ENCODE data around the gene KCNMA1. TPM values are rescaled to one million over a fixed set of nuclear protein-coding genes. Genes with fewer than 3 reads are reported as not detected.

KCNMA1 gene
- total RNA-seq, 1 donor: 106 TPM

DNA sequence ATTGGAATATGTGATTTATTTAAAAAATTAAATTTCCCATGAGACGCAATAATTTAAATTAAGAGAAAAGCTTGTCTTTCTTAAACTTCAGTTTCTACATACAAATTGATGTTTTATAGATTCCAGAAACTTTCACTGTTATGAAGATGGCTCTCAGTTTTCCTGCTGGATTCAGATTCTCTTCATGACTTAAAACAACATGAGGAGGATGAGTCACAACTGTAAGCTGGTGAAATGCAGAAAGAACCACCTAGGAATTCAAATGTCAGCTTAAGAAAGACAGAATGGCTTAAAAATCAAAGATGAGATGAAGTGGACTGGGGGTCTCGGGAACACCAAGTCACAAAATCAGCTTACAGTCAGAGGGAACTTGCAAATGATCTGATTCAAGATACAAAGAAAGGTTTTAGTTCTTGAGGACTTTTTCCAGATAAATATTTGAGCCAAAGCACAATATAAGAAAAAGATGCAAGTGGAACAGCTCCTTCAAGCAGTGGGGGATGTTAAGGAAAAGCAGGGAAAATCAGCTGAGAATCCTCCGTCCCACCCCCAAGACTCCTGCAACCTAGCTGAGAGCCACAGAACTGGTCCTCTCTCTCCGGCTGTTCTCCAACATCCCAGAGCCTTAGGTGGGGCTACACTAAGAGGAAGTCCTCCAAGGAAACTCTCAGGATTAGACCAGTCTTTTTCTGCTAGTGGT lies 279.8 kb downstream of the KCNMA1 start:
- no peak overlapping the region for H3K4me3 ChIP-seq (ENCODE audit: low read depth, low read length)
- TF ChIP-seq CTCF (IDR thresholded peaks at IDR 0.05; ENCODE audit: insufficient read depth, low read length): no peak
- DNase-seq (ENCODE audit: low read depth): peak; percentile 72

DNA sequence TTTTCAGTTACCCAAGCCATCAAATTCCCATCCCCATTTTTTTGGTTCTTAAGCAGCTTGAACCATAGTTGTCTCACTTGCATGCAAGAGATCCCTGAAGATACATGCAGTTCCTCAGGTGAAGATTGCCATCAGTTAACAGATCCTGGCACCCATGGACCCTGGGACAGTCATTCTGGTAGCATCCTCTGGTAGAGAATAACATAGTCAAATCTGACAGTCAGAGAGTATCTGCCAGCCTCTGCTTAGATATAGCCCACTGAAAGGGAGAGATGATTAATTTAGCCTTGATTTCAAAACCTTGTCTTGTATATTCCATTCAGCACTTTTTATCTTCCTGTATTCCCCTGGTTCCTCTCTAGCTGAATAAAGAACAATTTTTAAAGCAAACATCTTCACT lies 280.4 kb downstream of the KCNMA1 start:
- DNase-seq (ENCODE audit: low read depth): peak; percentile 14
- H3K4me3 ChIP-seq (ENCODE audit: low read depth, low read length): no peak overlapping the region
- TF ChIP-seq CTCF (IDR thresholded peaks at IDR 0.05; ENCODE audit: insufficient read depth, low read length): no peak

DNA sequence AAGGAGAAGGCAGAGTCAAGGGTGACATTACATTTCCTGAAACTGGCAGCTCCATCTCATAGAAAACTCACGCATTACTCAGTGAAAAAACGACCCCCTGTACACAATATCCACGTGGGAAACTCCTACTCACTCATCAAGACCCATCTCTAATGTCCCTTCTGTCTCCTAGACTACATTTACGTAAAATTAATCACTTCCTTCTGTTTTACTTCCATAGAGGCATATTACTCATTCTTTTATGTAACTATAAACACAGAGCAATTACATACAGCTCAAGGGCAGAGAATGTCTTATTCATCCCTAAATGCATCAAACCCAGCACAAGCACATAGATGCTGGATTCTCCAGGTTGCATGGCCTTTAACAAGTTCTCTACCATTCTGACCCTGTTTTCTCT lies 281.8 kb downstream of the KCNMA1 start:
- TF ChIP-seq CTCF (IDR thresholded peaks at IDR 0.05; ENCODE audit: insufficient read depth, low read length): no peak
- DNase-seq (ENCODE audit: low read depth): peak; percentile 75

DNA sequence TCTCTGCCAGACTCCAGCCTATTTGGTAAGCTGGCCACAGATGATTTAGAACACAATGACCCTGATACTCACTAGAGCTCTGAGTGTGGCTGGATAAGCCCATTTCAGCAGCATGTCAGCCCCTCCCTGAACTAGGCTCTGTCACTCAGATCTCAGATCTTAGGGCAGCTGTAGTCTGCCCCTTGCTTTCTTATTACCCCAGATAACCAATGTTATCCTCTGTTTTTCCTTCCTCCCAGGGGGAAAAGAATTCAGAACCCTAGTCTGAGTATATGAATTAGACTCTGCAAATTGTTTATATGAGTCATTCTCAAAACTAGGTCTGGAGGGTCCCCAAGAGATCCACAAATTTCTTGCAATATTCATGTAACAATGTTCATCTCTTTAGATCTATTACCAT lies 286.2 kb downstream of the KCNMA1 start:
- H3K4me3 ChIP-seq (ENCODE audit: low read depth, low read length): no peak overlapping the region
- DNase-seq (ENCODE audit: low read depth): peak; percentile 82

More for the DNA sequence above, 281.8 kb downstream of the KCNMA1 start:
- H3K4me3 ChIP-seq (ENCODE audit: low read depth, low read length): no peak overlapping the region

GRCh38 chr10:77350711-77351119 lies 286.9 kb downstream of the KCNMA1 start:
- TF ChIP-seq CTCF (IDR thresholded peaks at IDR 0.05; ENCODE audit: insufficient read depth, low read length): peak; percentile 48
- peak; percentile 99 for DNase-seq (ENCODE audit: low read depth)
- H3K4me3 ChIP-seq (ENCODE audit: low read depth, low read length): no peak overlapping the region

More for the DNA sequence above, 286.2 kb downstream of the KCNMA1 start:
- no peak for TF ChIP-seq CTCF (IDR thresholded peaks at IDR 0.05; ENCODE audit: insufficient read depth, low read length)

- no peak overlapping the region for H3K4me3 ChIP-seq (ENCODE audit: low read depth, low read length)
- no peak for TF ChIP-seq CTCF (IDR thresholded peaks at IDR 0.05; ENCODE audit: insufficient read depth, low read length)
- DNase-seq (ENCODE audit: low read depth): no peak
Observed at GRCh38 chr10:77350134-77350533, 287.5 kb downstream of the KCNMA1 start.

DNA sequence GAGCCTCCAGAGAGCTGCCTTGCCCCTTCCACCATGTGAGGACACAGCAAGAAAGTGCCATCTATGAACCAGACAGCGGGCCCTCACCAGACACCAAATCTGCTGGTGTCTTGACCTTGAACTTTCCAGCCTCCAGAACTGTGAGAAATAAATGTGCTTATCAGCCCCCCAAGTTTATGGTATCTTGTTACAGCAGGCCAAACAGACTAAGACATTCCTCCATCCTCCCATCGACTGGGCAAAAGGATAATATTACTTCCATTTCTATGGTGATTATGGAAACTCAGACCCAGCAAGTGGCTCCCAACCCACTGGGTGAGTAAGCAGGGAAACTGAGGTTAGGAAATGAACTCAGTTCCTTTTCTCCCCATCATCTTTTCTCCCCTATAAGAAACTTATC lies 288.4 kb downstream of the KCNMA1 start:
- no peak overlapping the region for H3K4me3 ChIP-seq (ENCODE audit: low read depth, low read length)
- TF ChIP-seq CTCF (IDR thresholded peaks at IDR 0.05; ENCODE audit: insufficient read depth, low read length): no peak
- no peak for DNase-seq (ENCODE audit: low read depth)
